Panc1 (cell line): ENCODE data around the gene SLC10A3. TPM values are rescaled to one million over a fixed set of nuclear protein-coding genes. Genes with fewer than 3 reads are reported as not detected.

ENCODE experiments used
- ATAC-seq: fragments of 200-7000 bp; cut with Tn5 transposase; 2 replicates; pipeline ENCODE4 v1.9.1; 2020; ENCODE audit warnings: mild to moderate bottlenecking, moderate library complexity
- BruUV-seq: library from RNA; stranded (reverse); fragments of 400-500 nt; replicated peaks from 2 replicates; lab custom pipeline; 2021; lab: Mats Ljungman, UMichigan
- CTCF ChIA-PET: fragments of 300-600 bp; sonication (Branson Sonifier 250); formaldehyde crosslinking; loops from one replicate; lab custom pipeline; 2022; ENCODE audit warnings: antibody characterized with exemption; lab: Charles Lee
- POLR2A ChIA-PET: fragments of 300-600 bp; sonication (Branson Sonifier 250); formaldehyde crosslinking; loops from one replicate; lab custom pipeline; 2022; ENCODE audit warnings: antibody characterized with exemption; lab: Charles Lee
- DNase-seq: peaks from one replicate; pipeline ENCODE4 v3.0.0-alpha.2; 2010; ENCODE audit warnings: low read depth, low spot score
- H3K27ac ChIP-seq: 2 replicates; pipeline ENCODE4 v1.5.1; 2011; ENCODE audit warnings: mild to moderate bottlenecking, low read length, inconsistent platforms
- H3K27me3 ChIP-seq: fragments of 200-500 bp; sonication (Bioruptor generic); 2 replicates; pipeline ENCODE4 v1.6.0; 2014; ENCODE audit warnings: low read length, inconsistent platforms; ENCODE audit not compliant: control insufficient read depth, insufficient read depth
- H3K36me3 ChIP-seq: fragments of 200-500 bp; sonication (Bioruptor generic); 2 replicates; pipeline ENCODE4 v1.5.1; 2014; ENCODE audit warnings: inconsistent platforms, mild to moderate bottlenecking, low read length, moderate library complexity; ENCODE audit not compliant: control insufficient read depth, insufficient read depth
- H3K4me1 ChIP-seq: 2 replicates; pipeline ENCODE4 v1.5.1; 2011; ENCODE audit warnings: inconsistent platforms, mild to moderate bottlenecking, low read length, moderate library complexity; ENCODE audit not compliant: control insufficient read depth, insufficient read depth
- H3K4me3 ChIP-seq, 2 experiments: 2 replicates each; pipeline ENCODE4 v1.5.1; 2011 to 2012; ENCODE audit warnings: low read depth in 2 of 2, low read length in 2 of 2, mild to moderate bottlenecking in 2 of 2, inconsistent platforms in 1 of 2, moderate library complexity in 1 of 2
- H3K9me3 ChIP-seq: fragments of 200-500 bp; sonication (Bioruptor generic); 2 replicates; pipeline ENCODE4 v1.5.1; 2014; ENCODE audit warnings: low read depth, mild to moderate bottlenecking, inconsistent platforms, low read length, moderate library complexity; ENCODE audit not compliant: control insufficient read depth, insufficient read depth
- POLR2AphosphoS5 ChIP-seq: IDR thresholded peaks from 2 replicates; pipeline ENCODE4 v1.6.1; 2012; ENCODE audit warnings: mild to moderate bottlenecking, low read depth, low read length, moderate library complexity
- SIN3A ChIP-seq: IDR thresholded peaks from 2 replicates; pipeline ENCODE4 v1.6.1; 2012; ENCODE audit warnings: low read depth, mild to moderate bottlenecking, low read length, moderate library complexity, borderline replicate concordance; ENCODE audit not compliant: insufficient read depth
- TCF7L2 ChIP-seq: IDR thresholded peaks from 2 replicates; pipeline ENCODE4 v1.6.1; 2011; ENCODE audit warnings: mild to moderate bottlenecking, low read depth, low read length, inconsistent platforms
- in situ Hi-C: cut with HindIII; loops from 2 replicates; pipeline ENCODE4 v1.10.0; 2016; ENCODE audit warnings: low sequenced_read_pairs, low pct_unique_long_range_greater_than_20kb
- intact Hi-C: fragments of 100-400 bp; cut with micrococcal nuclease; formaldehyde crosslinking; loops from one replicate; pipeline ENCODE4 v1.10.0; 2022; ENCODE audit not compliant: unreplicated experiment
- total RNA-seq: library from RNA; stranded (reverse); gene quantifications from one replicate; pipeline ENCODE4 v1.2.1, GENCODE V29; 2021; ENCODE audit not compliant: unreplicated experiment
- TF ChIP-seq, protein P1 (sequence below), 2 experiments: IDR thresholded peaks; 2 replicates each; pipeline ENCODE4 v1.6.1; 2011 to 2012; ENCODE audit warnings: low read depth in 2 of 2, control low read depth in 1 of 2, low read length in 1 of 2, mild to moderate bottlenecking in 1 of 2, moderate library complexity in 1 of 2; ENCODE audit not compliant: insufficient read depth in 1 of 2
- TF ChIP-seq, protein P2 (sequence below): fragments of 450-650 bp; IDR thresholded peaks from 2 replicates; pipeline ENCODE4 v1.5.1; 2017; ENCODE audit warnings: mild to moderate bottlenecking

The SLC10A3 gene
- total RNA-seq, 1 experiment from 2014 or later: 64.1 TPM

DNA sequence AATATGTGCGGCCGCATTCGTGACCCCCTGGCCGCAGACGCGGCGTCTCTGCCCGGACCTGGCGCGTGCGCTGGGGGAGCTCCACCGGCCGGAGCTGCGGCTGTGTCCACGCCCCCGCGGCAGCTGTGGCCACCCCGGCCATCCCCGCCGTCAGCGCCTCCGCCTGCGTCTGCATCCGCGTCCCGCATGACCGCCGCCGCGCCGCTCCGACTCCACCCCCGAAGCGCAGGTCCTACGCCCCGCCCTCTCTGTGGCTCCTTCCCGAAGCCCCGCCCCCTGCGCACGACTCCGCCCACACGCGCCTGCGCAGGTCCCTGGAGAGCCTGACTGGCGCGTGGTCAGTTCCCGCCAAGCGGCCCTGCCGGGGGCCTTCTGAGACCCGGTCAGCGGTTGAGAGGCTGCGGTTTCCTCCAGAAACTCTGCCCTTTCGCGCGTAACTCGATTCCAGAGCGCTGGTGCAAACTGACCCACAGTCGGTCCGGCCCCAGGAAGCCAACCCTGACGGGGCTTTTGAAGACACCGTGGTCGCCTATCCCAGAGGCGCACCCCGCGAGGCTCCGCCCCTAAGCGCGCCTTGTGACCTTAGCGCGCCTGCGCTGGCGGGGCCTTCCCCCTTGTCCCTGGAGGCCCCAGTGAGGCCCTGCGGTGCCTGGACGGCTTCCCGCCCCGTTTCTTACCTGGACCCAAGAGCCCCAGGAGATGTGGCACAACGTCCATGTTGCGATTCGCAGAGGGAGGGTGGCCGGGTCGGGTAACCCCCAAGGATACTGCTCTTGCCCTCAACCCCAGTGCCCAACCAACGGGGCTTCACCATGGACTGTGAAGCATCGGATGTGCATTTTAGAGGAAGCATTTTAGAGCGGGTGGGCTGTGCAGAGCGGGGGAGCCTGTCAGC, 11.5 kb downstream of the SLC10A3 start, which contains the start of gene LAGE3:
LAGE3 (minus strand) TSS at position 554 of the 895 bp plus-strand sequence; CDS start at position 188, 366 bp downstream.
- TF ChIP-seq, protein P1, sequence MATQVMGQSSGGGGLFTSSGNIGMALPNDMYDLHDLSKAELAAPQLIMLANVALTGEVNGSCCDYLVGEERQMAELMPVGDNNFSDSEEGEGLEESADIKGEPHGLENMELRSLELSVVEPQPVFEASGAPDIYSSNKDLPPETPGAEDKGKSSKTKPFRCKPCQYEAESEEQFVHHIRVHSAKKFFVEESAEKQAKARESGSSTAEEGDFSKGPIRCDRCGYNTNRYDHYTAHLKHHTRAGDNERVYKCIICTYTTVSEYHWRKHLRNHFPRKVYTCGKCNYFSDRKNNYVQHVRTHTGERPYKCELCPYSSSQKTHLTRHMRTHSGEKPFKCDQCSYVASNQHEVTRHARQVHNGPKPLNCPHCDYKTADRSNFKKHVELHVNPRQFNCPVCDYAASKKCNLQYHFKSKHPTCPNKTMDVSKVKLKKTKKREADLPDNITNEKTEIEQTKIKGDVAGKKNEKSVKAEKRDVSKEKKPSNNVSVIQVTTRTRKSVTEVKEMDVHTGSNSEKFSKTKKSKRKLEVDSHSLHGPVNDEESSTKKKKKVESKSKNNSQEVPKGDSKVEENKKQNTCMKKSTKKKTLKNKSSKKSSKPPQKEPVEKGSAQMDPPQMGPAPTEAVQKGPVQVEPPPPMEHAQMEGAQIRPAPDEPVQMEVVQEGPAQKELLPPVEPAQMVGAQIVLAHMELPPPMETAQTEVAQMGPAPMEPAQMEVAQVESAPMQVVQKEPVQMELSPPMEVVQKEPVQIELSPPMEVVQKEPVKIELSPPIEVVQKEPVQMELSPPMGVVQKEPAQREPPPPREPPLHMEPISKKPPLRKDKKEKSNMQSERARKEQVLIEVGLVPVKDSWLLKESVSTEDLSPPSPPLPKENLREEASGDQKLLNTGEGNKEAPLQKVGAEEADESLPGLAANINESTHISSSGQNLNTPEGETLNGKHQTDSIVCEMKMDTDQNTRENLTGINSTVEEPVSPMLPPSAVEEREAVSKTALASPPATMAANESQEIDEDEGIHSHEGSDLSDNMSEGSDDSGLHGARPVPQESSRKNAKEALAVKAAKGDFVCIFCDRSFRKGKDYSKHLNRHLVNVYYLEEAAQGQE (IDR thresholded peaks at IDR 0.05; ENCODE audit: insufficient read depth in 1 of 2, low read depth in 2 of 2, low read length in 1 of 2): 0 out of 4 replicates have a peak, but pooled peaks of 1 of the 2 experiments have one; percentile 22
- TF ChIP-seq TCF7L2: peak; percentile 93
- TF ChIP-seq, protein P2, sequence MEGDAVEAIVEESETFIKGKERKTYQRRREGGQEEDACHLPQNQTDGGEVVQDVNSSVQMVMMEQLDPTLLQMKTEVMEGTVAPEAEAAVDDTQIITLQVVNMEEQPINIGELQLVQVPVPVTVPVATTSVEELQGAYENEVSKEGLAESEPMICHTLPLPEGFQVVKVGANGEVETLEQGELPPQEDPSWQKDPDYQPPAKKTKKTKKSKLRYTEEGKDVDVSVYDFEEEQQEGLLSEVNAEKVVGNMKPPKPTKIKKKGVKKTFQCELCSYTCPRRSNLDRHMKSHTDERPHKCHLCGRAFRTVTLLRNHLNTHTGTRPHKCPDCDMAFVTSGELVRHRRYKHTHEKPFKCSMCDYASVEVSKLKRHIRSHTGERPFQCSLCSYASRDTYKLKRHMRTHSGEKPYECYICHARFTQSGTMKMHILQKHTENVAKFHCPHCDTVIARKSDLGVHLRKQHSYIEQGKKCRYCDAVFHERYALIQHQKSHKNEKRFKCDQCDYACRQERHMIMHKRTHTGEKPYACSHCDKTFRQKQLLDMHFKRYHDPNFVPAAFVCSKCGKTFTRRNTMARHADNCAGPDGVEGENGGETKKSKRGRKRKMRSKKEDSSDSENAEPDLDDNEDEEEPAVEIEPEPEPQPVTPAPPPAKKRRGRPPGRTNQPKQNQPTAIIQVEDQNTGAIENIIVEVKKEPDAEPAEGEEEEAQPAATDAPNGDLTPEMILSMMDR: no peak
- peak; percentile 84 for TF ChIP-seq POLR2AphosphoS5
- peak; percentile 61 for DNase-seq
- peak within 1 kb of the TSS; percentile 86 for H3K27ac ChIP-seq
- peak within 1 kb of the TSS; percentile 65 to 70 for H3K4me3 ChIP-seq
- CTCF ChIA-PET: interaction anchor here (0.6 to 1.1 kb wide), 2 partner anchors 106 to 538 kb away, joined by 3 to 6 read pairs; no protein-coding TSS in a partner anchor
- no peaks in the 10 kb centered on the region for H3K36me3 ChIP-seq
- POLR2A ChIA-PET: no interaction called here
- H3K4me1 ChIP-seq: peaks cover 20% of the 10 kb centered on the region
- in situ Hi-C loops (no loop called here), intact Hi-C loops (no loop called here)
- no peaks in the 10 kb centered on the region for H3K27me3 ChIP-seq
- no TSS peak for BruUV-seq
- no peaks in the 10 kb centered on the region for H3K9me3 ChIP-seq
- peak; percentile 93 for ATAC-seq

DNA sequence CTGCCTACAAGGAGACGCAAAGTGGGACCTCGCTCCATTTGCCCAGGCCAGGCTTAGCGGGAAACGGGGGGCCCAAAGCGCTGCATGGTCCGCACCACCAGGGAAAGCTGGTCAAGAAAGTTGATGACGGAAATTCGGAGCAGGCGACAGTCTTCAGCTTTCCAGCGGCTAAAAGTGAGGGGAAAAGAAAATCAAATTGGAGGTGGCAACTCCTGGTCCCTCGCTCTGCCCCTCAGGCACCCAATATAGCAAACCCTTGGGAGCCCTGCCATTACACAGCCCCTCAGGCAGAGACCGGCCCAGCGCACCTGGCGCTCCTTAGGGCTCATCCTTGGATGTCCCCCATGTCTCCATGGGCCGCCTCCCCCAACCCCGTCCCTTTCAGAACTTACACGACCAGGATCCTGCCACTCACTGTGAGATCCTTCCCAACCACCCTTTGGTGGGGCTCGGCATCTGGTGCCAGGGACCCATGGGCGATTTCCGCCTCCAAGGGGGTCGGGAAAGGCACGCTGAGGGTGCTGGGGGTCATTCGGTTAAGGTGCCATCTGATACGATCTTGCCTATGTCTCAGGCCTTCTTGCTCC, 12.4 kb downstream of the SLC10A3 start:
- POLR2A ChIA-PET: interaction anchor here (0.6 kb wide), 1 partner anchor 21 kb away, joined by 11 read pairs; no protein-coding TSS in a partner anchor
- ATAC-seq (0 out of 2 replicates have a peak, but pooled peaks have one; percentile 9), DNase-seq (no peak)
- BruUV-seq: TSS peak; percentile 100
- TF ChIP-seq SIN3A: no peak
- peak; percentile 57 for TF ChIP-seq POLR2AphosphoS5
- no peaks in the 10 kb centered on the region for H3K9me3 ChIP-seq
- H3K27ac ChIP-seq: peak overlapping the region; percentile 84
- peaks cover 18% of the 10 kb centered on the region for H3K4me1 ChIP-seq
- in situ Hi-C loops (no loop called here), intact Hi-C loops (no loop called here)
- H3K27me3 ChIP-seq: no peaks in the 10 kb centered on the region
- H3K4me3 ChIP-seq: peak overlapping the region; percentile 65 to 70
- no peaks in the 10 kb centered on the region for H3K36me3 ChIP-seq
- CTCF ChIA-PET: interaction anchor here (0.6 to 1.2 kb wide), 3 partner anchors 13 to 105 kb away, joined by 3 to 6 read pairs (median 3); partner anchors contain the start of gene SLC10A3
